ENCODE measurements around the gene ZC3H4. TPM values are rescaled to one million over a fixed set of nuclear protein-coding genes. Genes with fewer than 3 reads are reported as not detected.

ZC3H4 gene
- total and polyA plus RNA-seq, 2 donors (not counting 1 experiment from before 2014, with no cell fraction given) = 8.4 to 13.5 TPM

Other genes starting within 250 kb of the ZC3H4 start
- gene NPAS1, start 93.9 kb downstream of the ZC3H4 start, total RNA-seq = 0.26 and 0.33 TPM in 2 replicates
- 0.22 and 0.34 TPM in 2 replicates for gene NPAS1, start 93.9 kb downstream of the ZC3H4 start, polyA plus RNA-seq
- 7.7 and 27.1 TPM in 2 replicates for gene TMEM160, start 65.2 kb downstream of the ZC3H4 start, total RNA-seq
- 4.1 and 6.9 TPM in 2 replicates for gene TMEM160, start 65.2 kb downstream of the ZC3H4 start, polyA plus RNA-seq
- gene SAE1, start 17.1 kb upstream of the ZC3H4 start, total RNA-seq = 80.9 and 97.9 TPM in 2 replicates
- gene SAE1, start 17.1 kb upstream of the ZC3H4 start, polyA plus RNA-seq = 152 and 218 TPM in 2 replicates
- gene BBC3, start 117.4 kb upstream of the ZC3H4 start, total RNA-seq = 37.7 and 38.3 TPM in 2 replicates
- 1.4 and 2.4 TPM in 2 replicates for gene BBC3, start 117.4 kb upstream of the ZC3H4 start, polyA plus RNA-seq
- gene CCDC9, start 142.7 kb upstream of the ZC3H4 start, total RNA-seq = 8.0 and 8.1 TPM in 2 replicates
- gene CCDC9, start 142.7 kb upstream of the ZC3H4 start, polyA plus RNA-seq = 5.4 and 7.2 TPM in 2 replicates
- 1.8 and 3.6 TPM in 2 replicates for gene INAFM1, start 161.1 kb upstream of the ZC3H4 start, total RNA-seq
- gene INAFM1, start 161.1 kb upstream of the ZC3H4 start, polyA plus RNA-seq = 1.9 and 2.0 TPM in 2 replicates
- gene C5AR1, start 196.1 kb upstream of the ZC3H4 start, total RNA-seq = under 0.01 and 0.33 TPM in 2 replicates
- 0.73 and 0.81 TPM in 2 replicates for gene C5AR1, start 196.1 kb upstream of the ZC3H4 start, polyA plus RNA-seq
- under 0.01 TPM in 1 of 2 replicates, not detected in the other for gene C5AR2, start 218.4 kb upstream of the ZC3H4 start, total RNA-seq
- gene C5AR2, start 218.4 kb upstream of the ZC3H4 start, polyA plus RNA-seq = 0.02 and 0.08 TPM in 2 replicates
- 7.2 and 8.3 TPM in 2 replicates for gene DHX34, start 235.5 kb upstream of the ZC3H4 start, total RNA-seq
- 2.6 and 5.6 TPM in 2 replicates for gene DHX34, start 235.5 kb upstream of the ZC3H4 start, polyA plus RNA-seq

Data from fibroblast of lung (primary cell).